Neural crest cell (in vitro differentiated cells): ENCODE measurements around the gene TACR2. TPM values are rescaled to one million over a fixed set of nuclear protein-coding genes. Genes with fewer than 3 reads are reported as not detected.

Source experiments
- DNase-seq: peaks from one replicate; pipeline ENCODE4 v3.0.0; 2021; ENCODE audit warnings: low read depth, mixed read lengths, low spot score
- H3K27ac Mint-ChIP-seq: one replicate; pipeline ENCODE4 v1.8.0; 2021; ENCODE audit warnings: mild to moderate bottlenecking, mixed read lengths; ENCODE audit not compliant: unreplicated experiment
- H3K27me3 Mint-ChIP-seq: 2 replicates; pipeline ENCODE4 v1.8.0; 2021; ENCODE audit warnings: low read depth, mild to moderate bottlenecking, mixed read lengths
- H3K36me3 Mint-ChIP-seq: 2 replicates; pipeline ENCODE4 v1.8.0; 2021; ENCODE audit warnings: low read depth, mild to moderate bottlenecking, mixed read lengths
- H3K4me1 Mint-ChIP-seq: 2 replicates; pipeline ENCODE4 v1.8.0; 2021; ENCODE audit warnings: mixed read lengths
- H3K4me3 Mint-ChIP-seq: one replicate; pipeline ENCODE4 v1.8.0; 2021; ENCODE audit warnings: mild to moderate bottlenecking, mixed read lengths
- H3K9me3 Mint-ChIP-seq: 2 replicates; pipeline ENCODE4 v1.8.0; 2021; ENCODE audit warnings: mixed read lengths
- total RNA-seq: library from RNA; stranded (reverse); gene quantifications from 2 replicates; pipeline ENCODE4 v1.2.1, GENCODE V29; 2021
- TF ChIP-seq, protein P1 (sequence below): fragments of 200-600 bp; sonication (generic); conservative IDR thresholded peaks from 2 replicates; pipeline ENCODE4 v1.5.0; 2021; ENCODE audit warnings: antibody characterized with exemption, mild to moderate bottlenecking

The TACR2 gene
- total RNA-seq, 1 donor from 2014 or later: not detected

DNA sequence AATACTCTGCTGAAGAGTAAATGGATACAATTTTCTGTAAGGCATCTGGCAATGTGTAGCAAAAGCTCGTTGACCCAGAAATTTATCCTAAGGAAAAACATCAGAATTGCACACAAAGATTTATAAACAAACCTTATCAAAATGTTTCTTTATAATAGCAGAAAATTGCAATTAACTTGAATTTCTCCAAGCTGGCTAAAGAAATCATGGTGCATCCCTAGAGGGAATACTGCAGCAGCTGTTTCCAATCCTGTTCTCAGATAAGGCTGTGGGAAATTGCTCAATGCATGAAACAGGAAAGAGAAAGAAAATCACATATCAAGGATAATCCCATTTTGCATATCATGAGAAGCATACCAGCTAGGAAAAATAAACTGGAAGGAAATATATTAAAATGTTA is 18.7 kb downstream of the TACR2 start:
- TF ChIP-seq, protein P1, sequence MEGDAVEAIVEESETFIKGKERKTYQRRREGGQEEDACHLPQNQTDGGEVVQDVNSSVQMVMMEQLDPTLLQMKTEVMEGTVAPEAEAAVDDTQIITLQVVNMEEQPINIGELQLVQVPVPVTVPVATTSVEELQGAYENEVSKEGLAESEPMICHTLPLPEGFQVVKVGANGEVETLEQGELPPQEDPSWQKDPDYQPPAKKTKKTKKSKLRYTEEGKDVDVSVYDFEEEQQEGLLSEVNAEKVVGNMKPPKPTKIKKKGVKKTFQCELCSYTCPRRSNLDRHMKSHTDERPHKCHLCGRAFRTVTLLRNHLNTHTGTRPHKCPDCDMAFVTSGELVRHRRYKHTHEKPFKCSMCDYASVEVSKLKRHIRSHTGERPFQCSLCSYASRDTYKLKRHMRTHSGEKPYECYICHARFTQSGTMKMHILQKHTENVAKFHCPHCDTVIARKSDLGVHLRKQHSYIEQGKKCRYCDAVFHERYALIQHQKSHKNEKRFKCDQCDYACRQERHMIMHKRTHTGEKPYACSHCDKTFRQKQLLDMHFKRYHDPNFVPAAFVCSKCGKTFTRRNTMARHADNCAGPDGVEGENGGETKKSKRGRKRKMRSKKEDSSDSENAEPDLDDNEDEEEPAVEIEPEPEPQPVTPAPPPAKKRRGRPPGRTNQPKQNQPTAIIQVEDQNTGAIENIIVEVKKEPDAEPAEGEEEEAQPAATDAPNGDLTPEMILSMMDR: no peak
- H3K27ac Mint-ChIP-seq: no peak overlapping the region
- H3K36me3 Mint-ChIP-seq: peaks cover 4% of the 10 kb centered on the region
- H3K27me3 Mint-ChIP-seq: no peaks in the 10 kb centered on the region
- no peaks in the 10 kb centered on the region for H3K4me1 Mint-ChIP-seq
- no peak for DNase-seq
- H3K9me3 Mint-ChIP-seq: no peaks in the 10 kb centered on the region
- H3K4me3 Mint-ChIP-seq: no peak overlapping the region

DNA sequence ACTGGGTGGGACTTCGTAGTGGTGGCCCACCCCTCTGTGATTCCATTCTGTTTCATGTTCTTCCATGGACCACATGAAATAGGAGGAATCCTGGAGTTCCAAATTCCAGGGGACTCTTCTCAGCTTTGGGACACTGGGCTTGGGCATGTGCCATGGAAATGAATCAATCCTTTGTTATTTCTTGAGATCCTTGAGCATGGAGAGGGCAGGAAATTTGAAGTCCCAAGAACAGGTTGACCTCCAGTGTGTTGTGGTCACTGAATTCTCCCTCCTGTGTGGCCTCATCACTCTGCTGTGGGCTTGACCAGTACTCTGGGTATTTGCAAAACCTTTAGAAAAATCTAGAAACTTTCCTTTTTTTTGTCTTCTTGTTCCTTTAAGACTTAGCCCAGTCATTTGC is 22.7 kb downstream of the TACR2 start:
- H3K9me3 Mint-ChIP-seq: no peaks in the 10 kb centered on the region
- no peak for DNase-seq
- no peak overlapping the region for H3K4me3 Mint-ChIP-seq
- peaks cover 16% of the 10 kb centered on the region for H3K4me1 Mint-ChIP-seq
- no peaks in the 10 kb centered on the region for H3K36me3 Mint-ChIP-seq
- TF ChIP-seq, protein P1: no peak
- no peak overlapping the region for H3K27ac Mint-ChIP-seq
- no peaks in the 10 kb centered on the region for H3K27me3 Mint-ChIP-seq

DNA sequence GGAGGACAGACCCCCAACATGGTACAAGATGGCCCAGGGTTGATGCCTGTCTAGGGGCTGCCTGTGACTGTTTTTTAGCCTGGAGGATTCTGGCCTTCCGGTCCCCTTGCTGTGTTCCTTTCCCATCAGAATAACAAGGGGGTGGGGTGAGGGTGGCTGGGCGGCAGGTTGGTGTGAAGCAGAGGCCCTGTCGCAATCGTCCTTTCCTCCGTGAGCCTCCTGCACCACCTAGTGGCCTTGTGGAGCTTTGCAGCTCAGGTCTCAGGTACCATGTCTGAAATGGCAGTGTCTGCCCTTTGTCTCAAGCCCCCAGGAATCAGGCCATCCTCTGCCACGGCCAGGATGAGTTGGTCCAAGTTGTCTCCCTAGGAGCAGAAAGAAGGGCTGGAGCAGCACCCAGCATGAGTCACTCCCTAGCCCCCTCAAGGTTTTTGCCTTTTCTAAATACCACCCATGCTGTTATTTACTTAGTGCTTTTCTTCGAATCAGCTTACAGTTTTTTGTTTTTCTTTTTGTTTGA is 24.2 kb downstream of the TACR2 start:
- Mint-ChIP-seq H3K27ac (peak overlapping the region; percentile 97), H3K27me3 (no peaks in the 10 kb centered on the region), H3K4me1 (peaks cover 16% of the 10 kb centered on the region), H3K36me3 (peaks cover 7% of the 10 kb centered on the region), H3K9me3 (no peaks in the 10 kb centered on the region), H3K4me3 (no peak overlapping the region)
- TF ChIP-seq, protein P1: peak; percentile 96
- peak; percentile 78 for DNase-seq

DNA sequence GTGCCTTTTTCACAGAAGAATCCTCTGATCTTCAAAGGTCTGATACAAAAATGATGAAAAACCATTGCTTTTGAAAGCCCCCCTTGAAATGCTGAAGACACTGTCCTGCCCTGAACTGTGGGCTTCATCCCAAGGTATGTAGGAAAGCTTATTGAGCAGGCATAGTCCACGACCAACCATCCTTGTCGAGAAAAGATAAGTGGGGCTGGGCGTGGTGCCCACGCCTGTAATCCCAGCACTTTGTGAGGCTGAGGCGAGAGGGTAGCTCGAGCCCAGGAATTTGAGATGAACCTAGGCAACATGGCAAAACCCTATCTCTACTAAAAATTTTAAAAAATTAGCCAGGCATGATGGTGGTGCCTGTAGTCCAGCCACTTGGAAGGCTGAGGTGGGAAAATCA is 25.6 kb downstream of the TACR2 start:
- Mint-ChIP-seq H3K27me3 (no peaks in the 10 kb centered on the region), H3K36me3 (peaks cover 7% of the 10 kb centered on the region), H3K9me3 (no peaks in the 10 kb centered on the region), H3K4me3 (no peak overlapping the region), H3K4me1 (peaks cover 16% of the 10 kb centered on the region), H3K27ac (no peak overlapping the region)
- DNase-seq: no peak
- TF ChIP-seq, protein P1: no peak

DNA sequence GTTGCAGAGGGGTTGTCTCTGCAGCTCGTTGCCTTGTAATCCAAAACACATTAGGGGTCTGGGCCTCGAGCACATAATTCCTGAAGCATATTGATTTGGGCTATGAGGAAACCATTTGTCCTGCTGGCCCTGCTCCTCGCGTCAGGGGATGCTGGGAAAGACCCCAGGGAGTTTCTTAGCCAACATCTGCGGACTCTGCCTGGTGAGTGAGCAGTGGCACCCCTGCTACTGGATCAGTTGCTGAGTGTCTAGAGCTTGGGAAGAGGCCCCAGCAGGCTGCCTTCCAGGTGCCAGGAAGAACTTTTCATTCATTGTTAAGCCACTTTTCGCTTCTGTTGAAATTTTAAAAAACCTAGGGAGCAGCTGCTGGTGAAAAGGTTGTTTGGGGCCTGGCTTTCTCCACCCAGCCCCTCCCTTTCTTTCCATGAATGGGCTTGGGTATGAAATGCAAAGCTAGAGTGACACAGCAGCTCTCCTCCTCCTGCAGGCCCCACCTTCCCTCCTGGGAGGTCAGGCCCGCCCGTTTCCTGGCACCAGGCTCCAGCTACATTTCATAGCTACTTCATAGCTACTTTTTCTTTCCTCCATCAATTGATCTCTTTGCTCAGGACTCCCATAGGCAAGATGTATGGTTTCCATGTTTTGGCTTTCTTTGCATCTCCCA is 26.8 kb downstream of the TACR2 start:
- no peak for DNase-seq

More for the DNA sequence above, 26.8 kb downstream of the TACR2 start:
- Mint-ChIP-seq H3K4me1 (peaks cover 16% of the 10 kb centered on the region), H3K4me3 (no peak overlapping the region), H3K27me3 (no peaks in the 10 kb centered on the region), H3K36me3 (peaks cover 7% of the 10 kb centered on the region), H3K27ac (no peak overlapping the region), H3K9me3 (no peaks in the 10 kb centered on the region)
- TF ChIP-seq, protein P1: no peak
